PC-9 (cell line): ENCODE data around the gene UGT1A3.

ENCODE experiments used
- EZH2 ChIP-seq: fragments of 200-600 bp; sonication (generic); IDR thresholded peaks from 2 replicates; pipeline ENCODE4 v1.8.0; 2017; ENCODE audit warnings: antibody characterized with exemption, low read depth
- TF ChIP-seq, protein P1 (sequence below): fragments of 200-600 bp; sonication (generic); conservative IDR thresholded peaks from 2 replicates; pipeline ENCODE4 v1.6.1; 2017; ENCODE audit warnings: mixed run types, antibody characterized with exemption, mild to moderate bottlenecking, moderate library complexity

DNA sequence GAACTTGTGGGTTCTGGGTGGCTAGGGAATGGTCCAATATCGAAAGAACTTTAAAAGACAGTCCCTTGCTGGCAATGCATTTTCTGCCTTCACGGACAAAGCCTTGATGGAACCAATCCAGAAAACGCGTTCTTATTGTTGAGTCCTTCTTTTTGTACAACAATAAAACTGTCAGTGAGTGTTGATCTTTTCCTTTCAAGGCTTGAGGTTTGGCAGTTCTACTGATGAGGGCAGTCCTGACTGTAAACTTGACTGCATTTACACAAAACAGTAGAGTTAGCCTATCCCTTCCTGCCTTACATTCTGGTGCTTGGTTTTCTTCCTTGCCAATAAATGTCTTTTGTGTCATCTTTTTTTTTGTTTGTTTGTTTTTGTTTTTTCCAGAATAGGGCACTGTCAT is 49.6 kb upstream of the UGT1A3 start:
- TF ChIP-seq, protein P1, sequence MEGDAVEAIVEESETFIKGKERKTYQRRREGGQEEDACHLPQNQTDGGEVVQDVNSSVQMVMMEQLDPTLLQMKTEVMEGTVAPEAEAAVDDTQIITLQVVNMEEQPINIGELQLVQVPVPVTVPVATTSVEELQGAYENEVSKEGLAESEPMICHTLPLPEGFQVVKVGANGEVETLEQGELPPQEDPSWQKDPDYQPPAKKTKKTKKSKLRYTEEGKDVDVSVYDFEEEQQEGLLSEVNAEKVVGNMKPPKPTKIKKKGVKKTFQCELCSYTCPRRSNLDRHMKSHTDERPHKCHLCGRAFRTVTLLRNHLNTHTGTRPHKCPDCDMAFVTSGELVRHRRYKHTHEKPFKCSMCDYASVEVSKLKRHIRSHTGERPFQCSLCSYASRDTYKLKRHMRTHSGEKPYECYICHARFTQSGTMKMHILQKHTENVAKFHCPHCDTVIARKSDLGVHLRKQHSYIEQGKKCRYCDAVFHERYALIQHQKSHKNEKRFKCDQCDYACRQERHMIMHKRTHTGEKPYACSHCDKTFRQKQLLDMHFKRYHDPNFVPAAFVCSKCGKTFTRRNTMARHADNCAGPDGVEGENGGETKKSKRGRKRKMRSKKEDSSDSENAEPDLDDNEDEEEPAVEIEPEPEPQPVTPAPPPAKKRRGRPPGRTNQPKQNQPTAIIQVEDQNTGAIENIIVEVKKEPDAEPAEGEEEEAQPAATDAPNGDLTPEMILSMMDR, result no peak
- no peak for TF ChIP-seq EZH2
